Measurements from ENCODE around the gene CFAP69. TPM values are rescaled to one million over a fixed set of nuclear protein-coding genes. Genes with fewer than 3 reads are reported as not detected.

The CFAP69 gene
- total RNA-seq, 1 experiment from 2014 or later = 3.4 TPM

DNA sequence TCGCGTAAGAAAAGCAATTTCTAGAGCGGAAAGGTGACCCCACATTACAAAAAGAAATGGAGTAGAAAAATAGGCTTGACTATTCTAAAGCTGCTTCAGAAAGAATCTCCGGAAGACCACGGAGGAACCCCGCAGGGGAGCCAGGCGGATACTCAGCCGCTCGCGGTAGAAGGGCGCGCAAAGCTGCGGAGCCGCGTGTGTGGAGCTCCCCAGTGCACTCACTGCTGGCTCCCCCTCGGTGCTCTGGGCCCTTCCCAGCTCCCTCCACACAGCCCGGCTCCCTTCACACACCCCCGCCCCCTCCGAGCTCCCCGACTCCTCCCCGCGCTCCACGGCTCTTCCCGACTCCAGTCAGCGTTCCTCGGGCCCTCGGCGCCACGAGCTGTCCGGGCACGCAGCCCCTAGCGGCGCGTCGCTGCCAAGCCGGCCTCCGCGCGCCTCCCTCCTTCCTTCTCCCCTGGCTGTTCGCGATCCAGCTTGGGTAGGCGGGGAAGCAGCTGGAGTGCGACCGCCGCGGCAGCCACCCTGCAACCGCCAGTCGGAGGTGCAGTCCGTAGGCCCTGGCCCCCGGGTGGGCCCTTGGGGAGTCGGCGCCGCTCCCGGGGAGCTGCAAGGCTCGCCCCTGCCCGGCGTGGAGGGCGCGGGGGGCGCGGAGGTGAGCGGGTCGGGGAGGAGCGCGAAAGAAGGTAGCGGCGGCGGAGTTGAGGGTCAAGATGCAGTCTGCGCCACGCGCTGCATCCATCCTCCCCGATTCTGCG lies 33.4 kb upstream of the CFAP69 start, which contains the start of gene STEAP2 (continued):
- 0 out of 2 replicates have a peak, but pooled peaks have one; percentile 61 for TF ChIP-seq JUN (CRISPR knock-in tag; IDR thresholded peaks at IDR 0.05)
- no peak for TF ChIP-seq SOX15 (CRISPR knock-in tag; IDR thresholded peaks at IDR 0.05)
- TF ChIP-seq, protein P1, sequence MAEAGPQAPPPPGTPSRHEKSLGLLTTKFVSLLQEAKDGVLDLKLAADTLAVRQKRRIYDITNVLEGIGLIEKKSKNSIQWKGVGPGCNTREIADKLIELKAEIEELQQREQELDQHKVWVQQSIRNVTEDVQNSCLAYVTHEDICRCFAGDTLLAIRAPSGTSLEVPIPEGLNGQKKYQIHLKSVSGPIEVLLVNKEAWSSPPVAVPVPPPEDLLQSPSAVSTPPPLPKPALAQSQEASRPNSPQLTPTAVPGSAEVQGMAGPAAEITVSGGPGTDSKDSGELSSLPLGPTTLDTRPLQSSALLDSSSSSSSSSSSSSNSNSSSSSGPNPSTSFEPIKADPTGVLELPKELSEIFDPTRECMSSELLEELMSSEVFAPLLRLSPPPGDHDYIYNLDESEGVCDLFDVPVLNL (CRISPR knock-in tag; IDR thresholded peaks at IDR 0.05; ENCODE audit: borderline replicate concordance, low read depth) = no peak
- no peak for TF ChIP-seq SMAD3 (CRISPR knock-in tag; IDR thresholded peaks at IDR 0.05; ENCODE audit: borderline replicate concordance)
- TF ChIP-seq NFE2L1 (CRISPR knock-in tag; IDR thresholded peaks at IDR 0.05) = peak; percentile 60; the same call in 1 of the 2 replicates
- TF ChIP-seq FOXP1 (CRISPR knock-in tag; IDR thresholded peaks at IDR 0.05; ENCODE audit: borderline replicate concordance) = peak; percentile 66; the same call in 1 of the 2 replicates

DNA sequence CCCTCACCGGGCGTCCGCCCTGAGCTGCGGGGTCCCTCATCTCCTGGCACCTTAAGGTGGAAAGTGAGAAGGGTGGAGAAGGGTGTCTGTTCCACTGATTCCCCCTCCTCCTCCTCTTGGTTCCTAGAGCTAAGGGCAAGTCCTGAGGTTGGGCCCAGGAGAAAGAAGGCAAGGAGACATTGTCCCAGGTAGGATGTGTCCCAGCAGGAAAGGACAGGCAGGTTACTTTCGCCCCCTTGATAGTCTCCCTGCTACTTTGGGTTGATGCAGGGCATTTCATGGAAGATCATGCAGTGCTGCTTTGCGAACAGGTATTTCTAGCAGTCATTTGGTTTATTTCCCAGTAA lies 32.9 kb upstream of the CFAP69 start:
- H3K9me3 Mint-ChIP-seq = no peaks in the 10 kb centered on the region
- H3K27me3 Mint-ChIP-seq (ENCODE audit: low read depth) = no peaks in the 10 kb centered on the region
- peaks cover 24% of the 10 kb centered on the region for H3K4me1 Mint-ChIP-seq
- CTCF ChIA-PET = interaction anchor here (0.6 to 2.9 kb wide), 10 partner anchors 11 to 191 kb away, joined by 3 to 29 read pairs (median 7); partner anchors contain the start of genes CFAP69, CLDN12 and STEAP1
- H3K4me3 Mint-ChIP-seq = no peak overlapping the region
- no peak overlapping the region for H3K27ac Mint-ChIP-seq
- ATAC-seq (peak; percentile 21), DNase-seq (ENCODE audit: low spot score) (no peak)
- POLR2A ChIA-PET = interaction anchor here (0.6 to 1.8 kb wide), 5 partner anchors 12 to 360 kb away, joined by 3 to 13 read pairs (median 5); no protein-coding TSS in a partner anchor
- peaks cover under 1% of the 10 kb centered on the region; the same call in 1 of the 2 replicates for H3K36me3 Mint-ChIP-seq
- TF ChIP-seq, protein P2, sequence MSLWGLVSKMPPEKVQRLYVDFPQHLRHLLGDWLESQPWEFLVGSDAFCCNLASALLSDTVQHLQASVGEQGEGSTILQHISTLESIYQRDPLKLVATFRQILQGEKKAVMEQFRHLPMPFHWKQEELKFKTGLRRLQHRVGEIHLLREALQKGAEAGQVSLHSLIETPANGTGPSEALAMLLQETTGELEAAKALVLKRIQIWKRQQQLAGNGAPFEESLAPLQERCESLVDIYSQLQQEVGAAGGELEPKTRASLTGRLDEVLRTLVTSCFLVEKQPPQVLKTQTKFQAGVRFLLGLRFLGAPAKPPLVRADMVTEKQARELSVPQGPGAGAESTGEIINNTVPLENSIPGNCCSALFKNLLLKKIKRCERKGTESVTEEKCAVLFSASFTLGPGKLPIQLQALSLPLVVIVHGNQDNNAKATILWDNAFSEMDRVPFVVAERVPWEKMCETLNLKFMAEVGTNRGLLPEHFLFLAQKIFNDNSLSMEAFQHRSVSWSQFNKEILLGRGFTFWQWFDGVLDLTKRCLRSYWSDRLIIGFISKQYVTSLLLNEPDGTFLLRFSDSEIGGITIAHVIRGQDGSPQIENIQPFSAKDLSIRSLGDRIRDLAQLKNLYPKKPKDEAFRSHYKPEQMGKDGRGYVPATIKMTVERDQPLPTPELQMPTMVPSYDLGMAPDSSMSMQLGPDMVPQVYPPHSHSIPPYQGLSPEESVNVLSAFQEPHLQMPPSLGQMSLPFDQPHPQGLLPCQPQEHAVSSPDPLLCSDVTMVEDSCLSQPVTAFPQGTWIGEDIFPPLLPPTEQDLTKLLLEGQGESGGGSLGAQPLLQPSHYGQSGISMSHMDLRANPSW (CRISPR knock-in tag; conservative IDR thresholded peaks at IDR 0.05; ENCODE audit: low read depth) = 0 out of 2 replicates have a peak, but pooled peaks have one; percentile 4
- no peak for TF ChIP-seq TEAD1 (CRISPR knock-in tag; IDR thresholded peaks at IDR 0.05)

DNA sequence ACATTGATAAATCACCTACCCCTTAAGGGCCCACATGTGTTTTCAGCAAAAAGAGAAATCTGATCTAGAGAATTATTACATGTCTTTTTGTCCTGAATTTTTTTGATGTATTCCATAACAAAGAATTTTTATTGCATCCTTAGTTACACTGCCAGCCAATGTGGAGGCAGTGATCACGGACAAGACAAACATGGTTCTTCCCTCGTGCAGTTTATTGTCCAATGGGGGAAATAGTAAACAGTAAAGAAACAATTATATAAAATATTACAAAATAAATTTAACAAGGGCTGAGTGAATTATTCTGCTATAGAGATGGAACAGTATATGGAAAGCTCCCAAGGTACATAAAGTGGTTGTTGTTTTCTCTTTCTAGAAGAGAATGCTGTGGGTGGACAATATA lies 31.5 kb upstream of the CFAP69 start:
- no peaks in the 10 kb centered on the region for H3K9me3 Mint-ChIP-seq
- H3K27me3 Mint-ChIP-seq (ENCODE audit: low read depth) = no peaks in the 10 kb centered on the region
- DNase-seq (ENCODE audit: low spot score) (no peak), ATAC-seq (no peak)
- H3K36me3 Mint-ChIP-seq = peaks cover 5% of the 10 kb centered on the region; the same call in 1 of the 2 replicates
- H3K27ac Mint-ChIP-seq = no peak overlapping the region
- TF ChIP-seq MXD4 (CRISPR knock-in tag; IDR thresholded peaks at IDR 0.05; ENCODE audit: borderline replicate concordance) (no peak), GTF2I (CRISPR knock-in tag; conservative IDR thresholded peaks at IDR 0.05) (no peak)
- TF ChIP-seq, protein P3, sequence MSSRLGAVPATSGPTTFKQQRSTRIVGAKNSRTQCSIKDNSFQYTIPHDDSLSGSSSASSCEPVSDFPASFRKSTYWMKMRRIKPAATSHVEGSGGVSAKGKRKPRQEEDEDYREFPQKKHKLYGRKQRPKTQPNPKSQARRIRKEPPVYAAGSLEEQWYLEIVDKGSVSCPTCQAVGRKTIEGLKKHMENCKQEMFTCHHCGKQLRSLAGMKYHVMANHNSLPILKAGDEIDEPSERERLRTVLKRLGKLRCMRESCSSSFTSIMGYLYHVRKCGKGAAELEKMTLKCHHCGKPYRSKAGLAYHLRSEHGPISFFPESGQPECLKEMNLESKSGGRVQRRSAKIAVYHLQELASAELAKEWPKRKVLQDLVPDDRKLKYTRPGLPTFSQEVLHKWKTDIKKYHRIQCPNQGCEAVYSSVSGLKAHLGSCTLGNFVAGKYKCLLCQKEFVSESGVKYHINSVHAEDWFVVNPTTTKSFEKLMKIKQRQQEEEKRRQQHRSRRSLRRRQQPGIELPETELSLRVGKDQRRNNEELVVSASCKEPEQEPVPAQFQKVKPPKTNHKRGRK (CRISPR knock-in tag; IDR thresholded peaks at IDR 0.05; ENCODE audit: borderline replicate concordance) = no peak
- TF ChIP-seq, protein P4, sequence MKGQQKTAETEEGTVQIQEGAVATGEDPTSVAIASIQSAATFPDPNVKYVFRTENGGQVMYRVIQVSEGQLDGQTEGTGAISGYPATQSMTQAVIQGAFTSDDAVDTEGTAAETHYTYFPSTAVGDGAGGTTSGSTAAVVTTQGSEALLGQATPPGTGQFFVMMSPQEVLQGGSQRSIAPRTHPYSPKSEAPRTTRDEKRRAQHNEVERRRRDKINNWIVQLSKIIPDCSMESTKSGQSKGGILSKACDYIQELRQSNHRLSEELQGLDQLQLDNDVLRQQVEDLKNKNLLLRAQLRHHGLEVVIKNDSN (CRISPR knock-in tag; IDR thresholded peaks at IDR 0.05) = no peak
- ChIA-PET POLR2A (no interaction called here), CTCF (interaction anchor here (2.5 to 2.9 kb wide), 2 partner anchors 10 to 30 kb away, joined by 7 to 29 read pairs; no protein-coding TSS in a partner anchor)
- H3K4me1 Mint-ChIP-seq = peaks cover 27% of the 10 kb centered on the region
- no peak overlapping the region for H3K4me3 Mint-ChIP-seq

All from WTC11 (cell line).